ENCODE measurements around the gene RGMB. TPM values are rescaled to one million over a fixed set of nuclear protein-coding genes. Genes with fewer than 3 reads are reported as not detected.

The RGMB gene
- total RNA-seq, 1 donor from 2014 or later, result 98.3 TPM

DNA sequence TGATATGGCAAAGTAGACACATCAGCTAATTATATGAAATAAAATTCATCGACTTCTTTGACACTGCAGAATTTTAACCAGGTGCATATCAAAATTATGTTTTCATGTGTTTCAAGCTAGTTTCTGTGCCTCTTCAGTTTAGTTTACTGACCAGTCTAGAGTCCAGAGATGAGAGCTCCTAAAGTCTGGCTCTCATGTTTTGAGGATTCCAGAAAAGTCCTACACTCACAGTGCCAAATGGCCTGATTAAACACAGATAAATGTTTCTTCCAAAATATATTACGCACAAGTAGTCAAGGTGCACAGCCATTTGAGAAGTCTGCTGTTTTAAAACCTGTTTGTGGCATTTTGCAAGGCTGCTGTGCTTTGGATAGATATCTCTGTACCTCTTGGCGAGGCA, 15.6 kb downstream of the RGMB start:
- peaks cover 22% of the 10 kb centered on the region for H3K36me3 Mint-ChIP-seq (ENCODE audit: low read depth)
- no peaks in the 10 kb centered on the region for H3K27me3 Mint-ChIP-seq (ENCODE audit: low read depth)
- no peak overlapping the region for H3K4me3 Mint-ChIP-seq
- TF ChIP-seq, protein P1, sequence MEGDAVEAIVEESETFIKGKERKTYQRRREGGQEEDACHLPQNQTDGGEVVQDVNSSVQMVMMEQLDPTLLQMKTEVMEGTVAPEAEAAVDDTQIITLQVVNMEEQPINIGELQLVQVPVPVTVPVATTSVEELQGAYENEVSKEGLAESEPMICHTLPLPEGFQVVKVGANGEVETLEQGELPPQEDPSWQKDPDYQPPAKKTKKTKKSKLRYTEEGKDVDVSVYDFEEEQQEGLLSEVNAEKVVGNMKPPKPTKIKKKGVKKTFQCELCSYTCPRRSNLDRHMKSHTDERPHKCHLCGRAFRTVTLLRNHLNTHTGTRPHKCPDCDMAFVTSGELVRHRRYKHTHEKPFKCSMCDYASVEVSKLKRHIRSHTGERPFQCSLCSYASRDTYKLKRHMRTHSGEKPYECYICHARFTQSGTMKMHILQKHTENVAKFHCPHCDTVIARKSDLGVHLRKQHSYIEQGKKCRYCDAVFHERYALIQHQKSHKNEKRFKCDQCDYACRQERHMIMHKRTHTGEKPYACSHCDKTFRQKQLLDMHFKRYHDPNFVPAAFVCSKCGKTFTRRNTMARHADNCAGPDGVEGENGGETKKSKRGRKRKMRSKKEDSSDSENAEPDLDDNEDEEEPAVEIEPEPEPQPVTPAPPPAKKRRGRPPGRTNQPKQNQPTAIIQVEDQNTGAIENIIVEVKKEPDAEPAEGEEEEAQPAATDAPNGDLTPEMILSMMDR (conservative IDR thresholded peaks at IDR 0.05), result no peak
- peaks cover 62% of the 10 kb centered on the region for H3K4me1 Mint-ChIP-seq
- no peaks in the 10 kb centered on the region for H3K9me3 Mint-ChIP-seq
- DNase-seq (ENCODE audit: low read depth, low spot score), result no peak
- no peak overlapping the region for H3K27ac Mint-ChIP-seq (ENCODE audit: unreplicated experiment)

DNA sequence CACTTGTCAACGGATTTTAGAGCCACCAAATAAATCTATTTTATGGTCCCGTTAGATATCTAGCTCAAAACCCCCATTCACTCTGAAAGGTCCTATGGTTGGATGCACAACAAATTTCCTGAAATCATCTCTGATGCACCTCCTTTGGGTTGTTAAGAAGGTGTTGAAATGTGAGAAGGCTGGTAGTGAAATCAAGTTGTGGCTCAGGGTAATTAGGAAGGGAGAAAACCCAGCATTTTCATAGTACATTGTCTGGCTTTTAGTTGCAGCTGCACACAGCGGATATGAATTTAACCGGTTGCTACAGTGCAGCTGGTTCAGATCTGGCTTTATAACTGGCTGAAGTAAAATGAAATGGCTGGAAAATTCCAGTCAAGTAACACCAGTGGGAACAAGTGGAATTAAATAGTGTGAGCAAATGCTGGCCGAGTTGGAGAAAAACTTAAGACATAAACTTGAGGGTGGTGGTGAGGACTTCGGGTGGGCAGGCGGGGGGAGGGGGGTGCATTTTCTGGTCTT, 17.6 kb downstream of the RGMB start:
- DNase-seq (ENCODE audit: low read depth, low spot score), result no peak
- H3K27ac Mint-ChIP-seq (ENCODE audit: unreplicated experiment), result no peak overlapping the region
- peaks cover 58% of the 10 kb centered on the region for H3K4me1 Mint-ChIP-seq
- TF ChIP-seq, protein P1 (conservative IDR thresholded peaks at IDR 0.05), result no peak
- no peak overlapping the region for H3K4me3 Mint-ChIP-seq
- H3K36me3 Mint-ChIP-seq (ENCODE audit: low read depth), result peaks cover 21% of the 10 kb centered on the region
- no peaks in the 10 kb centered on the region for H3K9me3 Mint-ChIP-seq
- no peaks in the 10 kb centered on the region for H3K27me3 Mint-ChIP-seq (ENCODE audit: low read depth)

DNA sequence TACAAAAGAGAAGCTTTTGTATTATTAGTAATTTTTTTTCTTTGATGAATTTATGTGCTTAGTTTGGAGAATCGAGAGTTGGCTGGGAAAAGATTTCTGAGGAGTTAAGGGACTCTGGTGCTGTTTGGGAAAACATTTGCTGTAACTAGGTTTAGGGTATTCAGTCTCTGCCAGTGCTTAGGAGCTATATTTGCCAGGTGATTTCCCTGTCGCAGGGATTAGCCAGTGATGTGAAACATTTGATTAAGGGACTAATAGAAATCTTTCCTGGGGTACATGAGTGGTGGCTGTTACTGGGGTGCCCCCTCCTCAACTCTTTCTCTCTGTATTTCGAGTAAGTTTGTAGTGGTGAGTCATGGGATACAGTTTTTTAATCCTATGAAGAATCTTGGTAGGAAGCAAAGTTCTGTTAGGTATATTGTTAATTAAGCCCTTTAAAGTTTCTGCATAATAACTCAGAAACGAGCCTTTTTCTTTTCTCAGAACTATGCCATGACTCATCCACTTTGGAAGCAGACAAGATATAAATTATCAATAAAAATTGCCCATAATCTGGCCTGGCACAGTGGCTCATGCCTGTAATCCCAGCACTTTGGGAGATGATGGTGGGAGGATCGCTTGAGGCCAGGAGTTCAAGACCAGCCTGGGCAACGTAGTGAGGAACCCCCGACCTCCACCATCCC, 18.6 kb downstream of the RGMB start:
- no peak overlapping the region for H3K27ac Mint-ChIP-seq (ENCODE audit: unreplicated experiment)

DNA sequence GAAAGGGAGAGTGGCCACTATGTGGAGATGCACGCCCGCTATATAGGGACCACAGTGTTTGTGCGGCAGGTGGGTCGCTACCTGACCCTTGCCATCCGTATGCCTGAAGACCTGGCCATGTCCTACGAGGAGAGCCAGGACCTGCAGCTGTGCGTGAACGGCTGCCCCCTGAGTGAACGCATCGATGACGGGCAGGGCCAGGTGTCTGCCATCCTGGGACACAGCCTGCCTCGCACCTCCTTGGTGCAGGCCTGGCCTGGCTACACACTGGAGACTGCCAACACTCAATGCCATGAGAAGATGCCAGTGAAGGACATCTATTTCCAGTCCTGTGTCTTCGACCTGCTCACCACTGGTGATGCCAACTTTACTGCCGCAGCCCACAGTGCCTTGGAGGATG, 19.8 kb downstream of the RGMB start:
- TF ChIP-seq, protein P1 (conservative IDR thresholded peaks at IDR 0.05), result no peak
- peaks cover 51% of the 10 kb centered on the region for H3K4me1 Mint-ChIP-seq
- H3K9me3 Mint-ChIP-seq, result no peaks in the 10 kb centered on the region

More for the DNA sequence above, 18.6 kb downstream of the RGMB start:
- peaks cover 58% of the 10 kb centered on the region for H3K4me1 Mint-ChIP-seq
- H3K36me3 Mint-ChIP-seq (ENCODE audit: low read depth), result peaks cover 17% of the 10 kb centered on the region
- H3K4me3 Mint-ChIP-seq, result no peak overlapping the region
- no peaks in the 10 kb centered on the region for H3K9me3 Mint-ChIP-seq
- TF ChIP-seq, protein P1 (conservative IDR thresholded peaks at IDR 0.05), result no peak
- DNase-seq (ENCODE audit: low read depth, low spot score), result no peak
- no peaks in the 10 kb centered on the region for H3K27me3 Mint-ChIP-seq (ENCODE audit: low read depth)

DNA sequence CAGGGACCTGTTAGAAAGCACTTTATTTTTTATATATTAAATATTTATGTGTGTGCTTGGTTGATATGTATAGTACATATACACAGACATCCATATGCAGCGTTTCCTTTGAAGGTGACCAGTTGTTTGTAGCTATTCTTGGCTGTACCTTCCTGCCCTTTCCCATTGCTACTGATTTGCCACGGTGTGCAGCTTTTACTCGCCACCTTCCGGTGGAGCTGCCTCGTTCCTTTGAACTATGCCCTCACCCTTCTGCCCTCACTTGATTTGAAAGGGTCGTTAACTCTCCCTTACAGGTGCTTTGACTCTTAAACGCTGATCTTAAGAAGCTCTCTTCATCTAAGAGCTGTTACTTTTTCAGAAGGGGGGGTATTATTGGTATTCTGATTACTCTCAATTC, 20.5 kb downstream of the RGMB start:
- no peak for DNase-seq (ENCODE audit: low read depth, low spot score)
- H3K4me1 Mint-ChIP-seq, result peaks cover 51% of the 10 kb centered on the region
- no peak overlapping the region for H3K4me3 Mint-ChIP-seq
- no peak overlapping the region for H3K27ac Mint-ChIP-seq (ENCODE audit: unreplicated experiment)
- H3K36me3 Mint-ChIP-seq (ENCODE audit: low read depth), result peaks cover 15% of the 10 kb centered on the region
- H3K9me3 Mint-ChIP-seq, result no peaks in the 10 kb centered on the region
- TF ChIP-seq, protein P1 (conservative IDR thresholded peaks at IDR 0.05), result no peak
- H3K27me3 Mint-ChIP-seq (ENCODE audit: low read depth), result no peaks in the 10 kb centered on the region

More for the DNA sequence above, 19.8 kb downstream of the RGMB start:
- Mint-ChIP-seq H3K27me3 (ENCODE audit: low read depth) (no peaks in the 10 kb centered on the region), H3K4me3 (no peak overlapping the region), H3K36me3 (ENCODE audit: low read depth) (peaks cover 17% of the 10 kb centered on the region), H3K27ac (ENCODE audit: unreplicated experiment) (no peak overlapping the region)
- DNase-seq (ENCODE audit: low read depth, low spot score), result no peak

Measured in neural crest cell (in vitro differentiated cells).